Effector CD8-positive, alpha-beta T cell (primary cell): ENCODE data around the gene MED17.

ENCODE experiments used
- DNase-seq: peaks from one replicate; lab custom pipeline; 2025; lab: John Stamatoyannopoulos, UW

The MED17 gene

GRCh38 chr11:93849751-93850593, 65.9 kb downstream of the MED17 start:
- no peak for DNase-seq

DNA sequence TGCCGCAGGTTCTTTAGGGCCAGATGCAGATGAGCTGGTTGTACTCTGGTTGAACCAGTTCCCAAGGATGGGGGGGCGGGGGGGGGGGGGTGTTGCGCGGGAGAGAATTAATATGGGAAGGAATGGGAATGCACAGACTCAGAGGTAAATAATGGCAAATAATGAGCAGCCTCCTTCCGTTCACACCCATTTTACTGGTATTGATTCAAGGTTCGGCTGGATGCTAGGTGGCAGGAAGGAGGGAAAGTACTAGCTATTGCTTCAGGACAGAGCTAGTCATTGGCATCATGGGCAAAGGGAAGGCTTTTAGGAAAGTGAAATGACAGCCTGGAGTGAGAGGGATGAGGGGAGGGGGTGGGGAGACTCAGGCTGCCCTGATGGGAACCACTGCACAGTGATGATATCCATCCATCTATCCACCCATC, 66.5 kb downstream of the MED17 start, which contains the start of gene VSTM5:
VSTM5 (minus strand) TSS at position 25 of the 425 bp plus-strand sequence. CDS start 116 bp downstream, outside the sequence.
- DNase-seq: no peak

- DNase-seq: no peak
These were observed 68.2 kb downstream of the MED17 start for GRCh38 chr11:93852242-93852641.

GRCh38 chr11:93857413-93858120, 73.5 kb downstream of the MED17 start:
- DNase-seq: no peak

GRCh38 chr11:93858121-93858775, 74.2 kb downstream of the MED17 start:
- DNase-seq: no peak

DNA sequence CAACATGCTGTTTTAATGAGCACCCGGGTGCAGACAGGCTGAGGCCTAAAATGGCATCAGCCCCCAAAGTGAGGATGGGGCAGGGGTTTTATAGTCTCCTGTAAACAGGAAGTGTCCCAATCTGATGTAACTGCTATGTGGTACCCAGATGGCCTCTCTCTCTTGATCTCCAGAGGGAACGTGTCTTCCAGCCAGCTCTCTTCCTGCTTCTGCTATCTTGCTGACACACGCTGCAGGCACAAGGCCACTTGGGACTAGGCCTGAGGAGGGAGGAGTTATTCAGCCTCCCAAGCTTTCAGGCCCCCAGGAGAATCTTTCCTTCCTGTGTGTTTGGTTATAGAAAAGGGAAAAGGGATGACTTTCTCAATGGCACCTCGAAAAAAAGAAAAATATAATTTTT, 77.7 kb downstream of the MED17 start:
- no peak for DNase-seq
